ENCODE measurements around the gene FNDC3B.
A peak's percentile ranks its signal among the peaks of the same experiment; 100 is the strongest.

The FNDC3B gene

GRCh38 chr3:172171396-172172075, 132.2 kb downstream of the FNDC3B start:
- Histone ChIP-seq H3K9ac (ENCODE audit: low read depth, low read length, poor library complexity) (no peak overlapping the region), H4K91ac (ENCODE audit: low read depth, low read length, poor library complexity) (no peak overlapping the region), H2BK120ac (ENCODE audit: low read depth, low read length) (no peak overlapping the region), H3K23ac (ENCODE audit: low read depth, low read length, poor library complexity) (no peak overlapping the region), H3K27me3 (ENCODE audit: control insufficient read depth in 3 of 3, insufficient read depth in 3 of 3, low read depth in 1 of 3, low read length in 3 of 3) (no peaks in the 10 kb centered on the region), H3K36me3 (replicated peaks in 1 of 2; ENCODE audit: control insufficient read depth in 2 of 2, insufficient read depth in 2 of 2, low read length in 2 of 2) (peaks cover 0 to 6% of the 10 kb centered on the region in 2 donors), H3K79me1 (ENCODE audit: low read depth, low read length) (peaks cover 2% of the 10 kb centered on the region), H2AFZ (ENCODE audit: low read length) (no peak overlapping the region), H2BK15ac (ENCODE audit: low read length) (no peak overlapping the region), H3K27ac (replicated peaks; ENCODE audit: low read length) (no peak overlapping the region), H3K4me3 (ENCODE audit: low read length in 2 of 2) (no peak overlapping the region), H4K8ac (ENCODE audit: low read depth, low read length) (no peak overlapping the region), H3K4me2 (ENCODE audit: insufficient read depth, low read length, poor library complexity, severe bottlenecking) (no peak overlapping the region), H3K4me1 (ENCODE audit: control insufficient read depth in 2 of 2, insufficient read depth in 1 of 2, low read depth in 1 of 2, low read length in 2 of 2) (peaks cover 20 to 51% of the 10 kb centered on the region in 2 donors), H3K9me3 (replicated peaks in 1 of 2; ENCODE audit: control insufficient read depth in 2 of 2, insufficient read depth in 1 of 2, low read depth in 1 of 2, low read length in 2 of 2) (no peaks in the 10 kb centered on the region), H3K4ac (ENCODE audit: low read length) (no peak overlapping the region), H3K14ac (ENCODE audit: low read length) (no peak overlapping the region), H2AK5ac (ENCODE audit: low read depth, low read length) (no peak overlapping the region), H2BK5ac (ENCODE audit: low read length) (no peak overlapping the region), H3K18ac (ENCODE audit: low read length) (no peak overlapping the region), H2BK12ac (ENCODE audit: low read length) (no peak overlapping the region)
- DNase-seq (ENCODE audit: low spot score) = no peak
- no CpG with 5 or more reads among the region's 2 CpGs for WGBS, 2 donors (ENCODE audit: extremely low coverage in 2 of 2, insufficient read length in 2 of 2, insufficient replicate concordance in 1 of 2)

GRCh38 chr3:172173316-172174254, 134.2 kb downstream of the FNDC3B start:
- Histone ChIP-seq H2AFZ (ENCODE audit: low read length) (no peak overlapping the region), H3K4me3 (ENCODE audit: low read length in 2 of 2) (no peak overlapping the region), H3K4ac (ENCODE audit: low read length) (no peak overlapping the region), H4K91ac (ENCODE audit: low read depth, low read length, poor library complexity) (no peak overlapping the region), H3K18ac (ENCODE audit: low read length) (no peak overlapping the region), H3K79me1 (ENCODE audit: low read depth, low read length) (peaks cover 5% of the 10 kb centered on the region), H3K4me2 (ENCODE audit: insufficient read depth, low read length, poor library complexity, severe bottlenecking) (no peak overlapping the region), H3K9me3 (replicated peaks in 1 of 2; ENCODE audit: control insufficient read depth in 2 of 2, insufficient read depth in 1 of 2, low read depth in 1 of 2, low read length in 2 of 2) (no peaks in the 10 kb centered on the region), H3K36me3 (replicated peaks in 1 of 2; ENCODE audit: control insufficient read depth in 2 of 2, insufficient read depth in 2 of 2, low read length in 2 of 2) (peaks cover 0 to 13% of the 10 kb centered on the region in 2 donors), H3K27me3 (ENCODE audit: control insufficient read depth in 3 of 3, insufficient read depth in 3 of 3, low read depth in 1 of 3, low read length in 3 of 3) (no peaks in the 10 kb centered on the region), H3K27ac (replicated peaks; ENCODE audit: low read length) (no peak overlapping the region), H3K4me1 (ENCODE audit: control insufficient read depth in 2 of 2, insufficient read depth in 1 of 2, low read depth in 1 of 2, low read length in 2 of 2) (peaks cover 21 to 51% of the 10 kb centered on the region in 2 donors), H3K9ac (ENCODE audit: low read depth, low read length, poor library complexity) (no peak overlapping the region), H2BK15ac (ENCODE audit: low read length) (no peak overlapping the region), H3K23ac (ENCODE audit: low read depth, low read length, poor library complexity) (no peak overlapping the region), H2BK12ac (ENCODE audit: low read length) (no peak overlapping the region), H4K8ac (ENCODE audit: low read depth, low read length) (no peak overlapping the region), H2AK5ac (ENCODE audit: low read depth, low read length) (no peak overlapping the region), H2BK120ac (ENCODE audit: low read depth, low read length) (no peak overlapping the region), H2BK5ac (ENCODE audit: low read length) (no peak overlapping the region), H3K14ac (ENCODE audit: low read length) (no peak overlapping the region)
- WGBS, 2 donors (ENCODE audit: extremely low coverage in 2 of 2, insufficient read length in 2 of 2, insufficient replicate concordance in 1 of 2) = no CpG with 5 or more reads among the region's 13 CpGs
- no peak for DNase-seq (ENCODE audit: low spot score)

- H2BK15ac ChIP-seq (ENCODE audit: low read length) = no peak overlapping the region
- H2AK5ac ChIP-seq (ENCODE audit: low read depth, low read length) = no peak overlapping the region
- peaks cover 17 to 43% of the 10 kb centered on the region in 2 donors for H3K4me1 ChIP-seq (ENCODE audit: control insufficient read depth in 2 of 2, insufficient read depth in 1 of 2, low read depth in 1 of 2, low read length in 2 of 2)
- no peak overlapping the region for H2BK5ac ChIP-seq (ENCODE audit: low read length)
- H3K9ac ChIP-seq (ENCODE audit: low read depth, low read length, poor library complexity) = no peak overlapping the region
- no CpG with 5 or more reads among the region's 7 CpGs for WGBS, 2 donors (ENCODE audit: extremely low coverage in 2 of 2, insufficient read length in 2 of 2, insufficient replicate concordance in 1 of 2)
- H3K14ac ChIP-seq (ENCODE audit: low read length) = no peak overlapping the region
- DNase-seq (ENCODE audit: low spot score) = no peak
- H2AFZ ChIP-seq (ENCODE audit: low read length) = peak overlapping the region; percentile 3
- H3K9me3 ChIP-seq (replicated peaks in 1 of 2; ENCODE audit: control insufficient read depth in 2 of 2, insufficient read depth in 1 of 2, low read depth in 1 of 2, low read length in 2 of 2) = no peaks in the 10 kb centered on the region
- peaks cover 3% of the 10 kb centered on the region for H3K79me1 ChIP-seq (ENCODE audit: low read depth, low read length)
- H4K91ac ChIP-seq (ENCODE audit: low read depth, low read length, poor library complexity) = no peak overlapping the region
- no peak overlapping the region for H2BK120ac ChIP-seq (ENCODE audit: low read depth, low read length)
- H3K23ac ChIP-seq (ENCODE audit: low read depth, low read length, poor library complexity) = no peak overlapping the region
- no peak overlapping the region for H3K4me2 ChIP-seq (ENCODE audit: insufficient read depth, low read length, poor library complexity, severe bottlenecking)
- H3K27ac ChIP-seq (replicated peaks; ENCODE audit: low read length) = peak overlapping the region; percentile 48
- no peaks in the 10 kb centered on the region for H3K27me3 ChIP-seq (ENCODE audit: control insufficient read depth in 3 of 3, insufficient read depth in 3 of 3, low read depth in 1 of 3, low read length in 3 of 3)
- H3K4ac ChIP-seq (ENCODE audit: low read length) = no peak overlapping the region
- H2BK12ac ChIP-seq (ENCODE audit: low read length) = no peak overlapping the region
- peak overlapping the region in 1 of 2 donors; percentile 26 for H3K4me3 ChIP-seq (ENCODE audit: low read length in 2 of 2)
- no peak overlapping the region for H3K18ac ChIP-seq (ENCODE audit: low read length)
- no peak overlapping the region for H4K8ac ChIP-seq (ENCODE audit: low read depth, low read length)
- H3K36me3 ChIP-seq (replicated peaks in 1 of 2; ENCODE audit: control insufficient read depth in 2 of 2, insufficient read depth in 2 of 2, low read length in 2 of 2) = peaks cover 0 to 13% of the 10 kb centered on the region in 2 donors
Observed at GRCh38 chr3:172174513-172175253, 135.3 kb downstream of the FNDC3B start.
